Measurements from ENCODE around the gene GJA10.

The GJA10 gene

DNA sequence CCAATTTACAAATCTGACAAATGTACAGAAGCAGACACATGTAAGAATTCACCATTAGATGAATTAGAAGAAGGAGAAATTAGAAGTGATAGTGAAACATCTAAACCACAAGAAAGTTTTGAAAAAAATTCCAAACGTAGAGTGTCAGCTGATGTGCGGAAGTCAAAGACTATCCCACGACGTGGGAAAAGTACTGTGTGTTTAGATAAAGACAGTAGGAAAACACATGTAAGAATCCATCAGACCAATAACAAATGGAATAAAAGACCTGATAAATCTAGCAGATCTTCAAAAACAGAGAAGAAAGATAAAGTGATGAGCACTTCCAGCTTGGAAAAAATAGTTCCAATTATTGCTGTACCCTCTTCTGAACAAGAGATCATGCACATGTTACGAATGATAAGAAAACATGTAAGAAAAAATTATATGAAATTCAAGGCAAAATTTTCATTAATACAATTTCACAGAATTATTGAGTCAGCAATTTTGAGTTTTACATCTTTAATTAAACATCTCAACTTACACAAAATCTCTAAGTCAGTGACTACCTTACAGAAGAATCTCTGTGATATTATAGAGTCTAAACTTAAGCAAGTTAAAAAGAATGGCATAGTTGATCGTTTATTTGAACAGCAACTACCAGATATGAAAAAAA, 28.1 kb upstream of the GJA10 start:
- Histone ChIP-seq H3K27ac (no peak overlapping the region), H3K4me3 (no peak overlapping the region)
- DNase-seq (ENCODE audit: low spot score): no peak
- TF ChIP-seq, protein P1, sequence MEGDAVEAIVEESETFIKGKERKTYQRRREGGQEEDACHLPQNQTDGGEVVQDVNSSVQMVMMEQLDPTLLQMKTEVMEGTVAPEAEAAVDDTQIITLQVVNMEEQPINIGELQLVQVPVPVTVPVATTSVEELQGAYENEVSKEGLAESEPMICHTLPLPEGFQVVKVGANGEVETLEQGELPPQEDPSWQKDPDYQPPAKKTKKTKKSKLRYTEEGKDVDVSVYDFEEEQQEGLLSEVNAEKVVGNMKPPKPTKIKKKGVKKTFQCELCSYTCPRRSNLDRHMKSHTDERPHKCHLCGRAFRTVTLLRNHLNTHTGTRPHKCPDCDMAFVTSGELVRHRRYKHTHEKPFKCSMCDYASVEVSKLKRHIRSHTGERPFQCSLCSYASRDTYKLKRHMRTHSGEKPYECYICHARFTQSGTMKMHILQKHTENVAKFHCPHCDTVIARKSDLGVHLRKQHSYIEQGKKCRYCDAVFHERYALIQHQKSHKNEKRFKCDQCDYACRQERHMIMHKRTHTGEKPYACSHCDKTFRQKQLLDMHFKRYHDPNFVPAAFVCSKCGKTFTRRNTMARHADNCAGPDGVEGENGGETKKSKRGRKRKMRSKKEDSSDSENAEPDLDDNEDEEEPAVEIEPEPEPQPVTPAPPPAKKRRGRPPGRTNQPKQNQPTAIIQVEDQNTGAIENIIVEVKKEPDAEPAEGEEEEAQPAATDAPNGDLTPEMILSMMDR (IDR thresholded peaks at IDR 0.05): no peak

DNA sequence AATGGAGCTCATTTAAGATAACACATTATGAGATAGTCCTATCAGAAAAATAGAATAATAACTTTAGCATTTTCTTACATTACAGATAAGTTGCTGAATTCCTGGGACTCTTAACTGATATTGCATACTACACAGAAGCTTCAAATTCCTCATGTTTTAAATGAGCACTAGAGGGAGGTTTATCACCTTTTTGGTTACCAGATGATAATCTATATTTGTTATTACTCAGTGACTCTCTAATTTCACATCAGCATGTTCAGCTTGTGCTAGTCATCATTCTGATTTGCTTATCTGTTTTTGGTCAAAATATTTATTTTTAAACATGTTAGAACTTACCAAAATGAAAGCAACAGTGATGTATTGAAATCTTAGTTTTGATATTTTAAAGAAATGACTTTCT, 20.5 kb upstream of the GJA10 start:
- H3K27ac ChIP-seq: no peak overlapping the region
- TF ChIP-seq, protein P1 (IDR thresholded peaks at IDR 0.05): no peak
- H3K4me3 ChIP-seq: no peak overlapping the region
- no peak for DNase-seq (ENCODE audit: low spot score)

DNA sequence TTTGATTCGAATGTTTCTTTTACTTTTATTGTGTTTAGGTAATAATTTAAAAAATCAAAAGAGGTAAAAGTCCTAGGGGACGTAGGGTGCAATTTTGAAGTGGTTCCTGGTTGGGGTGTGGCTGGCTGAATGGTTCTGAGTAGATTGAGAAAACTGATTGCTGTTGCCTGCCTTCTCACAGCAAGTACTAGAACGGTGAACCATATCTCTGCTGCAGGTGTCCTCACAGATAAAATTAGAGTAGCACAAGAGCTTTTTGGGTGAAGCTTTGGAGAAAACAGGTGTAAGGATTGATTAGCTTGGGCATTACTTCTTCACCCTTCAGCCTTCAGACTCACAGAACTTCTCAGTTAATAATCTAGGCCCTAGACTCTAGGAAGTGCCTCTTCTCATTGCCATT, 19.8 kb upstream of the GJA10 start:
- H3K27ac ChIP-seq: no peak overlapping the region

DNA sequence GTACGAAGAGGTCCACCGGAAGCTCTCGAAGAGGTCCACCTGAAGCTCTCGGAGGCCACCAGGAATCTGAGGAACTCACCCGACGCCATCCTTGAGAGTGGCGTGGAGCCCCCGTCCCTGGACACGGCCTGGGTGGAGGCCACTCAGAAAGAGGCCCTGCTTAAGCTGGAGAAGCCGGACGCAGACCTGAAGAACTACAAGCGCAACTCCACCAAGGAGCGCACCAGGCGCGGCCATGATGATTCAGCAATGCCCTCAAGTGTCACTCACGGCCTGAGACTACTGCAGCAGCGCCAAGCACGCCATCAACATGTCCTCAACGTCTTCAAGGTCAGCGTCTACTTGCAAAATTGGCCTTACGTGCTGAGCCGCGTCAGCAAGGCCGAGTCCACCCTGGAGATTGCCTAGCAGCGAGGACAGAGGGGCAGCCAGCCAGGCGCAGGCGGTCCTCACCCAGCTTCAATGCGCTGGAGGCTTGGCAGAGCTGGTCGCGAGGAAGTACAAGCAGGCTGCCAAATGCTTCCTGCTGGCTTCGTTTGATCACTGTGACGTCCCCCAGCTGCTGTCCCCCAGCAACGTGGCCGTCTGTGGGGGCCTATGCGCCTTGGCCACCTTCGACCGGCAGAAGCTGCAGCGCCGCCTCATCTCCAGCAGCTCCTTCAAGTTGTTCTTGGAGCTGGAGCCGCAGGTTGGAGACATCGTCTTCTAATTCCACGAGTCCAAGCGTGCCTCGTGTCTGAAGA, 7.7 kb upstream of the GJA10 start:
- no peak overlapping the region for H3K4me3 ChIP-seq
- no peak overlapping the region for H3K27ac ChIP-seq
- DNase-seq (ENCODE audit: low spot score): no peak
- TF ChIP-seq, protein P1 (IDR thresholded peaks at IDR 0.05): no peak

More for the DNA sequence above, 19.8 kb upstream of the GJA10 start:
- TF ChIP-seq, protein P1 (IDR thresholded peaks at IDR 0.05): no peak
- H3K4me3 ChIP-seq: no peak overlapping the region
- DNase-seq (ENCODE audit: low spot score): no peak

DNA sequence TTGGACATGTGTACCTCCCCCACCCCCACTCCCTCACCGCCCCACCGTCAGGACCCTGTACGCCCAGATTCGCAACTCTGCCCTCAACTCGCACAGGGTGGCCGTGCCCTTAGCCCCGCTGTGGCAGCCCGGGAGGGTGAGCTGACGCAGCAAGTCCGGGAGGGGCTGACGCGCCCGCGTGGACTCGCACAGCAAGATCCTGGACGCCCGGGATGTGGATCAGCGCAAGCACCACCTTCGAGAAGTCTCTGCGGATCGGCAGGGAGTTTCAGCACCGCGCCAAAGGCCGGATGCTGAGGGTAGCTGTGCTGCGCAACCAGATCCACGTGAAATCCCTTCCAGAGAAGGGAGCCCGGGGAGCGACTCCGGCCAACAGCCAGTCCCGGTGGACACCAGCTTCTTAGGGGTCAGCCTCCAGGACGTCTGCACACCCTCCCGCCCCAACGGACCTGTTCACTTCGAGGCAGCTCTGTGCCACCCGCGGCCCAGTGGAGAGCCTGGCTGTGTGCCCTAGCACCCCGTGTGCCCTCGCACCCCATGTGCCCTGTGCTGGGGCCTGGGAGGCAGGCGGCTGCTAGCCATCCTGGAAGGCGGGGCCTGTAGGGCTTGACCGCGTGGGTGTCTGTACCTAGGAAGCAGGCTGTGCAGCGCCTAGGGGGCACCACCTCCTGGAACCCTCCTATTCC, 6.7 kb upstream of the GJA10 start:
- H3K27ac ChIP-seq: no peak overlapping the region
- TF ChIP-seq, protein P1 (IDR thresholded peaks at IDR 0.05): no peak
- H3K4me3 ChIP-seq: no peak overlapping the region
- no peak for DNase-seq (ENCODE audit: low spot score)

DNA sequence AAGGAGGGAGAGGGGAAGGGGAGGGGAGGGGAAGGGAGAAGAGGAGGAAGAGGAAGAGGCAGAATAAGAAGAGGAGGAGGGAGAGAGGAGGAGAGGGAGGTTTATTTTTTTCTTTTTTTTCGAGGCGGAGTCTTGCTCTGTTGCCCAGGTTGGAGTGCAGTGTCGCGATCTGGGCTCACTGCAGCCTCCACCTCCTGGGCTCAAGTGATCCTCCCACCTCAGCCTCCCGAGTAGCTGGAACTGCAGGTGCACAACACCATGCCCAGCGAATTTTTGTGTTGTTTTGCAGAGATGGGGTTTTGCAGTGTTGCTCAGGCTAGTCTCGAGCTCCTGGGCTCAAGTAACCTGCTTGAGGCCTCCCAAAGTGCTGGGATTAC, 6.1 kb upstream of the GJA10 start:
- no peak overlapping the region for H3K27ac ChIP-seq
- H3K4me3 ChIP-seq: no peak overlapping the region
- TF ChIP-seq, protein P1 (IDR thresholded peaks at IDR 0.05): no peak
- DNase-seq (ENCODE audit: low spot score): no peak
